C4-2B (cell line): ENCODE data around the gene ADAMTS9.

Experiments
- CTCF ChIP-seq: fragments of 450-650 bp; conservative IDR thresholded peaks from 2 replicates; pipeline ENCODE4 v1.5.1; 2017; ENCODE audit warnings: mild to moderate bottlenecking
- ZFX ChIP-seq: fragments of 450-650 bp; IDR thresholded peaks from 2 replicates; pipeline ENCODE4 v1.6.1; 2017

- no peak for TF ChIP-seq CTCF
- no peak for TF ChIP-seq ZFX
Observed at GRCh38 chr3:64685800-64686445, 1.9 kb downstream of the ADAMTS9 start.
